GM23338 (cell line): ENCODE data around the gene FAM124B. TPM values are rescaled to one million over a fixed set of nuclear protein-coding genes. Genes with fewer than 3 reads are reported as not detected.

Experiments
- ATAC-seq: fragments of 200-7000 bp; cut with Tn5 transposase; 3 replicates; pipeline ENCODE4 v1.9.1; 2020
- DNase-seq: peaks from one replicate; pipeline ENCODE4 v3.0.0-alpha.2; 2015; ENCODE audit warnings: low spot score
- H2AFZ ChIP-seq: fragments of 200-600 bp; sonication (generic); 2 replicates; pipeline ENCODE4 v1.8.0; 2016; ENCODE audit warnings: antibody characterized with exemption, mild to moderate bottlenecking, moderate library complexity
- H3F3A ChIP-seq: fragments of 200-600 bp; sonication (generic); replicated peaks from 2 replicates; pipeline ENCODE4 v1.8.0; 2017; ENCODE audit warnings: antibody characterized with exemption, mixed run types, low read depth
- H3K27ac ChIP-seq: fragments of 200-600 bp; sonication (generic); 2 replicates; pipeline ENCODE4 v1.6.1; 2016; ENCODE audit warnings: low read depth
- H3K27me3 ChIP-seq: fragments of 200-600 bp; sonication (generic); 2 replicates; pipeline ENCODE4 v1.8.0; 2016; ENCODE audit warnings: mild to moderate bottlenecking, mixed run types, moderate library complexity; ENCODE audit not compliant: insufficient read depth
- H3K36me3 ChIP-seq: fragments of 200-600 bp; sonication (generic); 2 replicates; pipeline ENCODE4 v1.8.0; 2016; ENCODE audit warnings: mild to moderate bottlenecking; ENCODE audit not compliant: insufficient read depth
- H3K4me1 ChIP-seq: fragments of 200-600 bp; sonication (generic); 2 replicates; pipeline ENCODE4 v1.8.0; 2016; ENCODE audit warnings: mild to moderate bottlenecking, moderate library complexity; ENCODE audit not compliant: insufficient read depth
- H3K4me2 ChIP-seq: fragments of 200-600 bp; sonication (generic); 2 replicates; pipeline ENCODE4 v1.7.1; 2017; ENCODE audit warnings: mixed run types
- H3K4me3 ChIP-seq: fragments of 200-600 bp; sonication (generic); 2 replicates; pipeline ENCODE4 v1.6.1; 2016; ENCODE audit warnings: mixed run types
- H3K79me2 ChIP-seq: fragments of 200-600 bp; sonication (generic); replicated peaks from 2 replicates; pipeline ENCODE4 v1.8.0; 2017; ENCODE audit warnings: mild to moderate bottlenecking; ENCODE audit not compliant: insufficient read depth
- H3K9me2 ChIP-seq: fragments of 200-600 bp; sonication (generic); 2 replicates; pipeline ENCODE4 v1.8.0; 2017; ENCODE audit not compliant: insufficient read depth
- H4K20me1 ChIP-seq: fragments of 200-600 bp; sonication (generic); replicated peaks from 2 replicates; pipeline ENCODE4 v1.8.0; 2017; ENCODE audit warnings: mild to moderate bottlenecking; ENCODE audit not compliant: insufficient read depth
- H3K27ac Mint-ChIP-seq: 2 replicates; pipeline ENCODE4 v1.8.0; 2020; ENCODE audit warnings: inconsistent platforms, mild to moderate bottlenecking, moderate library complexity, mixed read lengths
- H3K27me3 Mint-ChIP-seq: 3 replicates; pipeline ENCODE4 v1.8.0; 2022; ENCODE audit warnings: low read depth, mild to moderate bottlenecking, moderate library complexity, mixed read lengths, inconsistent platforms; ENCODE audit not compliant: insufficient read depth, poor library complexity
- H3K36me3 Mint-ChIP-seq: 3 replicates; pipeline ENCODE4 v1.8.0; 2021; ENCODE audit warnings: low read depth, mild to moderate bottlenecking, inconsistent platforms, moderate library complexity, mixed read lengths
- H3K4me1 Mint-ChIP-seq: 3 replicates; pipeline ENCODE4 v1.8.0; 2020; ENCODE audit warnings: mild to moderate bottlenecking, inconsistent platforms, mixed read lengths
- H3K4me3 Mint-ChIP-seq: 3 replicates; pipeline ENCODE4 v1.8.0; 2021; ENCODE audit warnings: moderate library complexity, mild to moderate bottlenecking, inconsistent platforms, mixed read lengths
- H3K9me3 Mint-ChIP-seq: 3 replicates; pipeline ENCODE4 v1.8.0; 2020; ENCODE audit warnings: moderate library complexity, mild to moderate bottlenecking, inconsistent platforms, mixed read lengths
- CREB1 ChIP-seq: fragments of 250-450 bp; sonication (Bioruptor Pico); IDR thresholded peaks from 2 replicates; pipeline ENCODE4 v1.5.0; 2020; ENCODE audit warnings: low read depth, mild to moderate bottlenecking, moderate library complexity
- EZH2 ChIP-seq: fragments of 200-600 bp; sonication (generic); IDR thresholded peaks from one replicate; pipeline ENCODE4 v1.8.0; 2017; ENCODE audit warnings: antibody characterized with exemption, mild to moderate bottlenecking, low read depth; ENCODE audit not compliant: unreplicated experiment
- EZH2phosphoT487 ChIP-seq: fragments of 200-600 bp; sonication (generic); IDR thresholded peaks from one replicate; pipeline ENCODE4 v1.8.1; 2018; ENCODE audit warnings: antibody characterized with exemption; ENCODE audit not compliant: unreplicated experiment
- JUNB ChIP-seq: IDR thresholded peaks from one replicate; pipeline ENCODE4 v1.6.1; 2016; ENCODE audit warnings: antibody characterized with exemption; ENCODE audit not compliant: unreplicated experiment
- NANOG ChIP-seq: IDR thresholded peaks from 2 replicates; pipeline ENCODE4 v1.6.1; 2016; ENCODE audit warnings: antibody characterized with exemption, borderline replicate concordance
- STAT1 ChIP-seq: IDR thresholded peaks from one replicate; pipeline ENCODE4 v1.6.1; 2016; ENCODE audit warnings: antibody characterized with exemption; ENCODE audit not compliant: unreplicated experiment
- ZNF114 ChIP-seq: fragments of 250-450 bp; sonication (Bioruptor Pico); IDR thresholded peaks from 2 replicates; pipeline ENCODE4 v1.5.0; 2020; ENCODE audit warnings: mild to moderate bottlenecking, moderate library complexity
- ZNF331 ChIP-seq: fragments of 250-450 bp; sonication (Bioruptor Pico); IDR thresholded peaks from 2 replicates; pipeline ENCODE4 v1.5.0; 2020; ENCODE audit warnings: low read depth, mild to moderate bottlenecking, moderate library complexity
- ZNF462 ChIP-seq: fragments of 250-450 bp; sonication (Bioruptor Pico); IDR thresholded peaks from 2 replicates; pipeline ENCODE4 v1.5.0; 2020; ENCODE audit warnings: mild to moderate bottlenecking, moderate library complexity
- polyA plus RNA-seq: library from polyadenylated mRNA; unstranded; fragments of >200 nt; fragmentation: Nextera tagmentation; extraction: Ambion mirVana; gene quantifications from 2 replicates; pipeline ENCODE4 v1.2.1, GENCODE V29; 2016
- total RNA-seq: library from RNA; depleted of rRNA; stranded (reverse); fragments of >200 nt; shearing (Covaris generic); gene quantifications from 2 replicates; pipeline ENCODE4 v1.2.3, GENCODE V29; 2014
- TF ChIP-seq, protein P1 (sequence below), 2 experiments: fragments of 200-600 bp in 1 of 2; sonication (generic) in 1 of 2; conservative IDR thresholded peaks; 2 replicates each; pipeline versions ENCODE4 v1.5.1 to v1.6.1; 2016 to 2017; ENCODE audit warnings: antibody characterized with exemption in 2 of 2, low read depth in 2 of 2, mild to moderate bottlenecking in 2 of 2, moderate library complexity in 1 of 2

FAM124B gene
- total and polyA plus RNA-seq, 2 experiments from 2014 or later = 3.0 to 6.9 TPM

DNA sequence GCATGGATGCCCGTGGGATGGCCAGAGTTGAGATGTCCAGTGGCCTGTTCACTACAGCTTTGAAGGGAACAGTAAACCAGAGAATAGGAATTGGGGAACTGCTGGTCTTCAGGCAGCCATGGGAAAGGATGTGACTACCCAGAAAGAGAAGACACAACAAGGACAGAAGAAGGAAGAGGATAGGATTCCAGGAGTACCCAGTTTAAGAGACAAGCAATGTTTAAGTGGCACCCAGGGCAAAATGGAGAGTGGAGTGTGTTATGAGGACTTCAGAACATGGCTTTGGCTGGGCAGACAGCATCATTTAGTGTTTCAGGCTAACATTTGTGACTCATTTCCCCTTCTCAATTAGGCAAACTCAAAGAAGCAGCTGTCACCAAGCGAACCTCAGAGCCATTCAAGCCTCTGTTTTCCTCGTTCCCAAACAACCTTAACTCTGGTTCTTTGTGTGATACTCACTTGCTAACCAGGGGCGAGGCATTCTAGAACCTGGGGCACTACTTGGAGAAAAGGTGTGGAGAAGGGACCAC, 4.0 kb upstream of the FAM124B start (continued):
- no peak for TF ChIP-seq ZNF462 (CRISPR knock-in tag)
- no peak for TF ChIP-seq EZH2
- TF ChIP-seq, protein P1, sequence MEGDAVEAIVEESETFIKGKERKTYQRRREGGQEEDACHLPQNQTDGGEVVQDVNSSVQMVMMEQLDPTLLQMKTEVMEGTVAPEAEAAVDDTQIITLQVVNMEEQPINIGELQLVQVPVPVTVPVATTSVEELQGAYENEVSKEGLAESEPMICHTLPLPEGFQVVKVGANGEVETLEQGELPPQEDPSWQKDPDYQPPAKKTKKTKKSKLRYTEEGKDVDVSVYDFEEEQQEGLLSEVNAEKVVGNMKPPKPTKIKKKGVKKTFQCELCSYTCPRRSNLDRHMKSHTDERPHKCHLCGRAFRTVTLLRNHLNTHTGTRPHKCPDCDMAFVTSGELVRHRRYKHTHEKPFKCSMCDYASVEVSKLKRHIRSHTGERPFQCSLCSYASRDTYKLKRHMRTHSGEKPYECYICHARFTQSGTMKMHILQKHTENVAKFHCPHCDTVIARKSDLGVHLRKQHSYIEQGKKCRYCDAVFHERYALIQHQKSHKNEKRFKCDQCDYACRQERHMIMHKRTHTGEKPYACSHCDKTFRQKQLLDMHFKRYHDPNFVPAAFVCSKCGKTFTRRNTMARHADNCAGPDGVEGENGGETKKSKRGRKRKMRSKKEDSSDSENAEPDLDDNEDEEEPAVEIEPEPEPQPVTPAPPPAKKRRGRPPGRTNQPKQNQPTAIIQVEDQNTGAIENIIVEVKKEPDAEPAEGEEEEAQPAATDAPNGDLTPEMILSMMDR (conservative IDR thresholded peaks at IDR 0.05; ENCODE audit: low read depth in 2 of 2) = no peak
- no peak for TF ChIP-seq STAT1

DNA sequence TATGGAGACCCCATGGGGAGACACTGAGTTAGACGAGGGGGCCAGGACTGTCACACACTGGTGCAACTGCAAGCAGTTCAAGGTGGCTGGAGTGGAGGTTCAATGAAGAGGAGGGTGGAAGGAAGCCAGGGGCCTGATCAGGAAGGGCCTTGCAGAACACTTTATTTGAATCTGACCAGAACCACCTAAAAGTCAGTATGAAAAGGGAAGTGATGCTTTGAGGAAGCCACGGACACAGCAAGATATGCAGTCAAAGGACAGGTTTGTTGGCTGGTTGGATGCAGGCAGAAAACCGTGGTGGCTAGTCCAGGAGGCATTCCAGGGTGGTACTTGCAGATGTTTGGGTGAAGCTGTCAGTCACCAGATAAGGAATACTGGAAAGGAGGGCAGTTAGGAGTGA, 3.5 kb upstream of the FAM124B start:
- DNase-seq (no peak), ATAC-seq (no peak)
- Mint-ChIP-seq H3K4me3 (no peak overlapping the region), H3K9me3 (peaks cover 9% of the 10 kb centered on the region), H3K27ac (no peak overlapping the region), H3K36me3 (peaks cover 12% of the 10 kb centered on the region; the same call in 2 of the 3 replicates), H3K27me3 (no peaks in the 10 kb centered on the region), H3K4me1 (no peaks in the 10 kb centered on the region)
- no peaks in the 10 kb centered on the region for H3K79me2 ChIP-seq
- H3K4me1 ChIP-seq = no peaks in the 10 kb centered on the region; the same call in 1 of the 2 replicates
- no peak overlapping the region for H2AFZ ChIP-seq
- H3K27ac ChIP-seq = no peak overlapping the region
- no peaks in the 10 kb centered on the region for H3K27me3 ChIP-seq
- H4K20me1 ChIP-seq = no peaks in the 10 kb centered on the region
- no peak overlapping the region for H3K4me3 ChIP-seq
- H3K9me2 ChIP-seq = no peaks in the 10 kb centered on the region
- no peaks in the 10 kb centered on the region for H3K36me3 ChIP-seq
- no peaks in the 10 kb centered on the region for H3F3A ChIP-seq
- no peak overlapping the region for H3K4me2 ChIP-seq
- TF ChIP-seq EZH2phosphoT487 (no peak), STAT1 (no peak), CREB1 (CRISPR knock-in tag) (no peak), JUNB (no peak), EZH2 (no peak), NANOG (no peak), ZNF114 (CRISPR knock-in tag) (no peak), ZNF331 (CRISPR knock-in tag) (no peak)
- TF ChIP-seq, protein P1 (conservative IDR thresholded peaks at IDR 0.05; ENCODE audit: low read depth in 2 of 2) = no peak
